GM19351 (cell line): ENCODE results near the gene KIAA0825.
"Not testable (repeated sequence)": the region's sequence is repeated elsewhere in the genome, so short reads cannot be mapped to it uniquely, and the experiment has no call there.

Experiments used
- ATAC-seq: cut with Tn5 transposase; IDR thresholded peaks from one replicate; pipeline ENCODE4 v1.9.1; 2021; ENCODE audit warnings: mild to moderate bottlenecking, moderate library complexity; ENCODE audit not compliant: unreplicated experiment

The KIAA0825 gene

GRCh38 chr5:94130077-94130476 lies 488.3 kb downstream of the KIAA0825 start:
- no peak for ATAC-seq

GRCh38 chr5:94125107-94125506 lies 493.3 kb downstream of the KIAA0825 start:
- no peak for ATAC-seq

- ATAC-seq, result not testable (repeated sequence)
These were observed 502.1 kb downstream of the KIAA0825 start for GRCh38 chr5:94116317-94116716.

GRCh38 chr5:94113087-94113486 lies 505.3 kb downstream of the KIAA0825 start:
- ATAC-seq, result no peak

- ATAC-seq, result peak; percentile 99
These were observed 507.0 kb downstream of the KIAA0825 start for GRCh38 chr5:94111209-94112004.

- no peak for ATAC-seq
These were observed 514.7 kb downstream of the KIAA0825 start for GRCh38 chr5:94103514-94104245.
